Hepatocyte (in vitro differentiated cells): Measurements from ENCODE around the gene RDX.

ENCODE experiments used
- EZH2 ChIP-seq: fragments of 200-600 bp; sonication (generic); IDR thresholded peaks from 2 replicates; pipeline ENCODE4 v1.6.1; 2016; ENCODE audit warnings: antibody characterized with exemption, mild to moderate bottlenecking, borderline replicate concordance
- EZH2phosphoT487 ChIP-seq: fragments of 200-600 bp; sonication (generic); IDR thresholded peaks from one replicate; pipeline ENCODE4 v1.6.1; 2018; ENCODE audit warnings: antibody characterized with exemption, mild to moderate bottlenecking, low read depth, moderate library complexity; ENCODE audit not compliant: unreplicated experiment, severe bottlenecking
- TF ChIP-seq, protein P1 (sequence below): fragments of 200-600 bp; sonication (generic); IDR thresholded peaks from 2 replicates; pipeline ENCODE4 v1.5.1; 2016; ENCODE audit warnings: antibody characterized with exemption, mild to moderate bottlenecking; ENCODE audit not compliant: poor library complexity

DNA sequence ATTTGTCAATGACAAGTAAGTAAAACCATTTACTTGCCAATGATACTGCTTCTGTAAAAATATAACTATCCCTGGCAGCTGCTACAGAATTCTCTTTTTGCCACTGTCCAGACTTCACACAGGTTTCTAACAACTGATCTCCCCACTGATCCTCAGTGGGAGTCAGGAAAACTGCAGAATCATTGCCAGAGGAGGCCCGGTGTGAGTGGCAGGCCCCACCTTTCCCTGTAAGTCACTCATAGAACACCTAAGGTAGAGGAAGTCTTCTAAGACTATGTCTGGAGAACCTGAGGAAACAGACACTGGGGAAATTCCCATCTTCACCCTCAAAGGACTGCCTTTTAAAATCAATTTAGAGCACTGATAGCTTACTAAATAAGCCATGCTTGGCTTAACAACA is 136.9 kb downstream of the RDX start:
- TF ChIP-seq, protein P1, sequence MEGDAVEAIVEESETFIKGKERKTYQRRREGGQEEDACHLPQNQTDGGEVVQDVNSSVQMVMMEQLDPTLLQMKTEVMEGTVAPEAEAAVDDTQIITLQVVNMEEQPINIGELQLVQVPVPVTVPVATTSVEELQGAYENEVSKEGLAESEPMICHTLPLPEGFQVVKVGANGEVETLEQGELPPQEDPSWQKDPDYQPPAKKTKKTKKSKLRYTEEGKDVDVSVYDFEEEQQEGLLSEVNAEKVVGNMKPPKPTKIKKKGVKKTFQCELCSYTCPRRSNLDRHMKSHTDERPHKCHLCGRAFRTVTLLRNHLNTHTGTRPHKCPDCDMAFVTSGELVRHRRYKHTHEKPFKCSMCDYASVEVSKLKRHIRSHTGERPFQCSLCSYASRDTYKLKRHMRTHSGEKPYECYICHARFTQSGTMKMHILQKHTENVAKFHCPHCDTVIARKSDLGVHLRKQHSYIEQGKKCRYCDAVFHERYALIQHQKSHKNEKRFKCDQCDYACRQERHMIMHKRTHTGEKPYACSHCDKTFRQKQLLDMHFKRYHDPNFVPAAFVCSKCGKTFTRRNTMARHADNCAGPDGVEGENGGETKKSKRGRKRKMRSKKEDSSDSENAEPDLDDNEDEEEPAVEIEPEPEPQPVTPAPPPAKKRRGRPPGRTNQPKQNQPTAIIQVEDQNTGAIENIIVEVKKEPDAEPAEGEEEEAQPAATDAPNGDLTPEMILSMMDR, result no peak
- TF ChIP-seq EZH2 (no peak), EZH2phosphoT487 (no peak)
